IMR-90 (cell line): ENCODE results near the gene RASGEF1C. TPM values are rescaled to one million over a fixed set of nuclear protein-coding genes. Genes with fewer than 3 reads are reported as not detected.

Experiments used
- ATAC-seq: fragments of 200-7000 bp; cut with Tn5 transposase; 2 replicates; pipeline ENCODE4 v1.9.1; 2020; ENCODE audit warnings: low read depth, mild to moderate bottlenecking, moderate library complexity
- BruUV-seq: library from RNA; stranded (reverse); fragments of 400-500 nt; replicated peaks from 2 replicates; lab custom pipeline; 2021; lab: Mats Ljungman, UMichigan
- CTCF ChIA-PET: fragments of 300-600 bp; formaldehyde crosslinking; extraction: SDS; loops from one replicate; lab custom pipeline; 2021; ENCODE audit warnings: antibody characterized with exemption; lab: Yijun Ruan, JAX
- POLR2A ChIA-PET: fragments of 300-600 bp; sonication (Branson Sonifier 250); formaldehyde crosslinking; loops from one replicate; lab custom pipeline; 2022; ENCODE audit warnings: antibody characterized with exemption; ENCODE audit not compliant: unreplicated experiment; lab: Charles Lee
- DNase-seq: peaks from one replicate; pipeline ENCODE4 v3.0.0; 2013
- H2AFZ ChIP-seq: replicated peaks from 2 replicates; pipeline ENCODE3; 2013; ENCODE audit warnings: low read length, mild to moderate bottlenecking; ENCODE audit not compliant: poor library complexity
- H2AK5ac ChIP-seq: 2 replicates; pipeline ENCODE4 v1.6.1; 2013; ENCODE audit warnings: low read depth, low read length, inconsistent platforms
- H2AK9ac ChIP-seq: replicated peaks from 2 replicates; pipeline ENCODE3; 2013; ENCODE audit warnings: mild to moderate bottlenecking, low read depth, low read length, moderate library complexity; ENCODE audit not compliant: poor library complexity
- H2BK120ac ChIP-seq: 2 replicates; pipeline ENCODE4 v1.6.1; 2013; ENCODE audit warnings: low read depth, low read length, inconsistent platforms
- H2BK15ac ChIP-seq: 3 replicates; pipeline ENCODE4 v1.6.1; 2013; ENCODE audit warnings: low read depth, low read length, inconsistent platforms
- H2BK20ac ChIP-seq: 2 replicates; pipeline ENCODE4 v1.6.1; 2013; ENCODE audit warnings: low read depth, mild to moderate bottlenecking, inconsistent platforms, low read length, moderate library complexity
- H2BK5ac ChIP-seq: 2 replicates; pipeline ENCODE4 v1.6.1; 2013; ENCODE audit warnings: mild to moderate bottlenecking, low read depth, low read length, inconsistent platforms; ENCODE audit not compliant: poor library complexity, severe bottlenecking
- H3K14ac ChIP-seq: replicated peaks from 2 replicates; pipeline ENCODE4 v1.6.1; 2013; ENCODE audit warnings: low read depth, low read length, inconsistent platforms
- H3K18ac ChIP-seq: 2 replicates; pipeline ENCODE4 v1.6.1; 2013; ENCODE audit warnings: low read depth, low read length, control low read depth
- H3K23ac ChIP-seq: 2 replicates; pipeline ENCODE4 v1.6.1; 2013; ENCODE audit warnings: low read depth, low read length, inconsistent platforms
- H3K27ac ChIP-seq: 2 replicates; pipeline ENCODE4 v1.5.1; 2013; ENCODE audit warnings: mild to moderate bottlenecking, control low read depth, low read length; ENCODE audit not compliant: insufficient read depth
- H3K27me3 ChIP-seq: 2 replicates; pipeline ENCODE4 v1.6.1; 2013; ENCODE audit warnings: low read length; ENCODE audit not compliant: control insufficient read depth, insufficient read depth
- H3K36me3 ChIP-seq: 2 replicates; pipeline ENCODE4 v1.6.1; 2013; ENCODE audit warnings: low read length, mixed read lengths; ENCODE audit not compliant: control insufficient read depth, insufficient read depth
- H3K4ac ChIP-seq: 2 replicates; pipeline ENCODE4 v1.6.1; 2013; ENCODE audit warnings: low read depth, low read length, inconsistent platforms
- H3K4me1 ChIP-seq: 2 replicates; pipeline ENCODE4 v1.6.1; 2013; ENCODE audit warnings: low read length, mixed read lengths; ENCODE audit not compliant: control insufficient read depth, insufficient read depth
- H3K4me2 ChIP-seq: 2 replicates; pipeline ENCODE4 v1.6.1; 2013; ENCODE audit warnings: low read depth, mild to moderate bottlenecking, control low read depth, low read length, moderate library complexity
- H3K4me3 ChIP-seq: 2 replicates; pipeline ENCODE4 v1.5.1; 2013; ENCODE audit warnings: low read depth, mild to moderate bottlenecking, control low read depth, low read length, moderate library complexity; ENCODE audit not compliant: insufficient read depth
- H3K56ac ChIP-seq: 2 replicates; pipeline ENCODE4 v1.6.1; 2013; ENCODE audit warnings: low read length, inconsistent platforms; ENCODE audit not compliant: insufficient read depth; ENCODE audit errors: extremely low read depth
- H3K79me1 ChIP-seq, 2 experiments: 2 replicates each; pipeline ENCODE4 v1.6.1; 2013; ENCODE audit warnings: low read length in 2 of 2, inconsistent platforms in 1 of 2, low read depth in 1 of 2
- H3K9ac ChIP-seq: 2 replicates; pipeline ENCODE4 v1.6.1; 2013; ENCODE audit warnings: low read depth, low read length, control low read depth
- H3K9me1 ChIP-seq: 2 replicates; pipeline ENCODE4 v1.6.1; 2013; ENCODE audit warnings: low read length, inconsistent platforms; ENCODE audit not compliant: insufficient read depth
- H3K9me3 ChIP-seq: 2 replicates; pipeline ENCODE4 v1.6.1; 2013; ENCODE audit warnings: low read length; ENCODE audit not compliant: control insufficient read depth, insufficient read depth
- H4K20me1 ChIP-seq: 2 replicates; pipeline ENCODE4 v1.6.1; 2013; ENCODE audit warnings: low read length, inconsistent platforms; ENCODE audit not compliant: insufficient read depth
- H4K5ac ChIP-seq: 2 replicates; pipeline ENCODE4 v1.6.1; 2013; ENCODE audit warnings: mild to moderate bottlenecking, low read depth, low read length, control low read depth
- H4K8ac ChIP-seq, 2 experiments: 2 replicates each; pipeline ENCODE4 v1.6.1; 2013; ENCODE audit warnings: low read depth in 2 of 2, low read length in 2 of 2, control low read depth in 1 of 2, inconsistent platforms in 1 of 2
- H4K91ac ChIP-seq: 2 replicates; pipeline ENCODE4 v1.6.1; 2013; ENCODE audit warnings: low read depth, low read length, inconsistent platforms; ENCODE audit not compliant: insufficient read depth
- CEBPB ChIP-seq: IDR thresholded peaks from 2 replicates; pipeline ENCODE4 v1.6.1; 2012; ENCODE audit warnings: low read depth, low read length, improper control_type of control experiment
- MAFK ChIP-seq: IDR thresholded peaks from 2 replicates; pipeline ENCODE4 v1.6.1; 2012; ENCODE audit warnings: low read depth, low read length, improper control_type of control experiment
- NFE2L2 ChIP-seq: fragments of 150-350 bp; IDR thresholded peaks from 2 replicates; pipeline ENCODE4 v1.6.1; 2016; ENCODE audit warnings: low read depth, mild to moderate bottlenecking, low read length
- WGBS, 2 experiments: methylation state at CpG; one replicate each; pipeline versions ENCODE4 v1.1.5 to v1.1.7; 2013; ENCODE audit warnings: missing lambda C conversion rate in 2 of 2; ENCODE audit not compliant: insufficient read length in 1 of 2; ENCODE audit errors: extremely low coverage in 2 of 2; 5-methylcytosine and 5-hydroxymethylcytosine counted together
- dilution Hi-C: fragments of 300-500 bp; cut with HindIII; formaldehyde crosslinking; loops from one replicate; pipeline ENCODE4 v1.14.3; 2018; ENCODE audit warnings: low sequenced_read_pairs; ENCODE audit not compliant: unreplicated experiment
- in situ Hi-C: fragments of 300-500 bp; cut with MboI; formaldehyde crosslinking; loops from 3 replicates; pipeline ENCODE4 v1.14.3; 2019; ENCODE audit warnings: low sequenced_read_pairs, inconsistent platforms, mixed read lengths
- intact Hi-C: fragments of 100-400 bp; cut with micrococcal nuclease; formaldehyde crosslinking; loops from 2 replicates; pipeline ENCODE4 v1.10.0; 2022
- polyA plus RNA-seq, 3 experiments: library from polyadenylated mRNA; depleted of rRNA; stranded (reverse); fragments of >200 nt; gene quantifications; 2 replicates each; pipeline ENCODE4 v1.2.3, GENCODE V29; 2012; ENCODE audit warnings: low replicate concordance in 1 of 3
- total RNA-seq: library from RNA; depleted of rRNA; stranded (reverse); fragments of >200 nt; gene quantifications from 2 replicates; pipeline ENCODE4 v1.2.3, GENCODE V29; 2012
- TF ChIP-seq, protein P1 (sequence below): fragments of 150-350 bp; IDR thresholded peaks from 2 replicates; pipeline ENCODE4 v1.6.1; 2017; ENCODE audit warnings: mild to moderate bottlenecking, antibody characterized with exemption, low read length, low read depth
- TF ChIP-seq, protein P2 (sequence below): fragments of 150-350 bp; IDR thresholded peaks from 2 replicates; pipeline ENCODE4 v1.6.1; 2016; ENCODE audit warnings: low read depth, mild to moderate bottlenecking, low read length, moderate library complexity, borderline replicate concordance

Gene RASGEF1C
- total and polyA plus RNA-seq, 2 of the 4 experiments (the other 2 are of a cell fraction): not detected

DNA sequence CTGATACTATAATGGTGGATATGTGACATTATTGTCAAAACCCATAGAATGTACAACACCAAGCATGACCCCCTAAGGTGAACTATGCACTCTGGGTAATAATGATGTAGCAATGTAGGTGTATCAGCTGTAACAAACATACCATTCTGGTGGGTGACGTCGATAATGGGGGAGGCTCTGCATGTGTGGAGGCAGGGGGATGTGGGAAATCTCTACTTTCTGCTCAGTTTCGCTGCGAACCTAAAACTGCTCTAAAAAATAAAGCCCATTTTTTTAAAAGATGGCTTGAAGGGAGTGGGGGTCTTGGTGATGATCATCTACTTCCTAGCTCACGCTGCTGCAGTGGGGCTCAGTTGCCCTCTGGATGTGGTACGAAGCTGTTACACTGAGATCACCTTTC lies 51.1 kb downstream of the RASGEF1C start:
- no peak overlapping the region for H4K8ac ChIP-seq
- H3K4me2 ChIP-seq: no peak overlapping the region
- no peak overlapping the region for H3K56ac ChIP-seq
- H2BK5ac ChIP-seq: no peak overlapping the region
- in situ Hi-C loops: no loop called here
- H3K9ac ChIP-seq: no peak overlapping the region
- peaks cover 14% of the 10 kb centered on the region for H3K27me3 ChIP-seq
- no peak overlapping the region for H4K5ac ChIP-seq
- dilution Hi-C loops: no loop called here
- no peak overlapping the region for H3K14ac ChIP-seq
- H3K9me1 ChIP-seq: no peaks in the 10 kb centered on the region
- H2BK20ac ChIP-seq: no peak overlapping the region
- intact Hi-C loops: no loop called here
- no peak overlapping the region for H2AK9ac ChIP-seq
- no peak overlapping the region for H3K4ac ChIP-seq
- WGBS, 2 experiments: no CpG with 5 or more reads among the region's 6 CpGs
- no peak overlapping the region for H2AFZ ChIP-seq
- ChIA-PET POLR2A (no interaction called here), CTCF (no interaction called here)
- no peak overlapping the region for H3K23ac ChIP-seq
- no peak overlapping the region for H4K91ac ChIP-seq
- no peak overlapping the region for H3K18ac ChIP-seq
- H3K4me3 ChIP-seq: no peak overlapping the region
- H3K79me1 ChIP-seq: no peaks in the 10 kb centered on the region
- H4K20me1 ChIP-seq: no peaks in the 10 kb centered on the region
- BruUV-seq: no TSS peak
- H2BK15ac ChIP-seq: no peak overlapping the region
- peaks cover 2% of the 10 kb centered on the region; the same call in 1 of the 2 replicates for H3K4me1 ChIP-seq
- TF ChIP-seq, protein P1, sequence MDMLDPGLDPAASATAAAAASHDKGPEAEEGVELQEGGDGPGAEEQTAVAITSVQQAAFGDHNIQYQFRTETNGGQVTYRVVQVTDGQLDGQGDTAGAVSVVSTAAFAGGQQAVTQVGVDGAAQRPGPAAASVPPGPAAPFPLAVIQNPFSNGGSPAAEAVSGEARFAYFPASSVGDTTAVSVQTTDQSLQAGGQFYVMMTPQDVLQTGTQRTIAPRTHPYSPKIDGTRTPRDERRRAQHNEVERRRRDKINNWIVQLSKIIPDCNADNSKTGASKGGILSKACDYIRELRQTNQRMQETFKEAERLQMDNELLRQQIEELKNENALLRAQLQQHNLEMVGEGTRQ: no peak
- TF ChIP-seq NFE2L2: no peak
- TF ChIP-seq MAFK: no peak
- TF ChIP-seq CEBPB: no peak
- TF ChIP-seq, protein P2, sequence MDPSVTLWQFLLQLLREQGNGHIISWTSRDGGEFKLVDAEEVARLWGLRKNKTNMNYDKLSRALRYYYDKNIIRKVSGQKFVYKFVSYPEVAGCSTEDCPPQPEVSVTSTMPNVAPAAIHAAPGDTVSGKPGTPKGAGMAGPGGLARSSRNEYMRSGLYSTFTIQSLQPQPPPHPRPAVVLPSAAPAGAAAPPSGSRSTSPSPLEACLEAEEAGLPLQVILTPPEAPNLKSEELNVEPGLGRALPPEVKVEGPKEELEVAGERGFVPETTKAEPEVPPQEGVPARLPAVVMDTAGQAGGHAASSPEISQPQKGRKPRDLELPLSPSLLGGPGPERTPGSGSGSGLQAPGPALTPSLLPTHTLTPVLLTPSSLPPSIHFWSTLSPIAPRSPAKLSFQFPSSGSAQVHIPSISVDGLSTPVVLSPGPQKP: no peak
- ATAC-seq: no peak
- no peak overlapping the region for H2BK120ac ChIP-seq
- no peaks in the 10 kb centered on the region for H3K9me3 ChIP-seq
- H2AK5ac ChIP-seq: no peak overlapping the region
- DNase-seq: no peak
- no peak overlapping the region for H3K27ac ChIP-seq
- no peaks in the 10 kb centered on the region for H3K36me3 ChIP-seq
